VCaP (cell line): Measurements from ENCODE around the gene PGLYRP3.

Source experiments
- H3K27ac ChIP-seq: fragments of 450-650 bp; 2 replicates; pipeline ENCODE4 v1.5.1; 2017
- CTCF ChIP-seq: fragments of 450-650 bp; conservative IDR thresholded peaks from 2 replicates; pipeline ENCODE4 v1.5.1; 2017; ENCODE audit warnings: mild to moderate bottlenecking, moderate library complexity

The PGLYRP3 gene

GRCh38 chr1:153251562-153251961 lies 61.2 kb downstream of the PGLYRP3 start:
- no peak overlapping the region for H3K27ac ChIP-seq

GRCh38 chr1:153251087-153251486 lies 61.7 kb downstream of the PGLYRP3 start:
- no peak overlapping the region for H3K27ac ChIP-seq
- no peak for TF ChIP-seq CTCF

More at GRCh38 chr1:153251562-153251961, 61.2 kb downstream of the PGLYRP3 start:
- TF ChIP-seq CTCF, result no peak

GRCh38 chr1:153250166-153250565 lies 62.6 kb downstream of the PGLYRP3 start:
- TF ChIP-seq CTCF, result no peak
- H3K27ac ChIP-seq, result no peak overlapping the region

GRCh38 chr1:153248176-153248879 lies 64.4 kb downstream of the PGLYRP3 start:
- no peak overlapping the region for H3K27ac ChIP-seq
- TF ChIP-seq CTCF, result no peak
